ENCODE results near the gene RHO.

Gene RHO

GRCh38 chr3:129526121-129526900 lies 2.1 kb upstream of the RHO start:
- ChIA-PET POLR2A (interaction anchor here (0.8 to 1.5 kb wide), 2 partner anchors 9 to 15 kb away, joined by 3 read pairs; no protein-coding TSS in a partner anchor), CTCF (no interaction called here)
- DNase-seq (ENCODE audit: extremely low spot score) = no peak
- TF ChIP-seq PKNOX1 (IDR thresholded peaks at IDR 0.05) (no peak), SUZ12 (IDR thresholded peaks at IDR 0.05) (no peak), FOXA1 (IDR thresholded peaks at IDR 0.05) (no peak), HDGF (IDR thresholded peaks at IDR 0.05; ENCODE audit: borderline replicate concordance) (no peak), ARNT (IDR thresholded peaks at IDR 0.05) (no peak), FOXK2 (IDR thresholded peaks at IDR 0.05) (no peak), NFRKB (IDR thresholded peaks at IDR 0.05) (no peak)

GRCh38 chr3:129527262-129527661 lies 1.2 kb upstream of the RHO start:
- DNase-seq (ENCODE audit: extremely low spot score) = no peak
- ChIA-PET POLR2A (interaction anchor here (0.8 kb wide), 1 partner anchor 16 kb away, joined by 3 read pairs; no protein-coding TSS in a partner anchor), CTCF (no interaction called here)
- TF ChIP-seq FOXM1 (IDR thresholded peaks at IDR 0.05; ENCODE audit: borderline replicate concordance) = no peak

GRCh38 chr3:129529436-129530210 lies 1.2 kb downstream of the RHO start:
- DNase-seq (ENCODE audit: extremely low spot score) = no peak
- ChIA-PET POLR2A (interaction anchor here (1.6 kb wide), 1 partner anchor 9 kb away, joined by 4 read pairs; no protein-coding TSS in a partner anchor), CTCF (no interaction called here)
- no peak for TF ChIP-seq CTBP1 (IDR thresholded peaks at IDR 0.05; ENCODE audit: borderline replicate concordance)
- TF ChIP-seq ELF4 (IDR thresholded peaks at IDR 0.05) = no peak
- no peak for TF ChIP-seq HDGF (IDR thresholded peaks at IDR 0.05; ENCODE audit: borderline replicate concordance)
- no peak for TF ChIP-seq ARNT (IDR thresholded peaks at IDR 0.05)
- no peak for TF ChIP-seq NFRKB (IDR thresholded peaks at IDR 0.05)
- no peak for TF ChIP-seq ZNF384 (IDR thresholded peaks at IDR 0.05)
- no peak for TF ChIP-seq FOXA1 (IDR thresholded peaks at IDR 0.05)
- no peak for TF ChIP-seq BHLHE40 (IDR thresholded peaks at IDR 0.05; ENCODE audit: borderline replicate concordance)
- no peak for TF ChIP-seq SUZ12 (IDR thresholded peaks at IDR 0.05)
- TF ChIP-seq TARDBP (IDR thresholded peaks at IDR 0.05) = no peak
- TF ChIP-seq FOXK2 (IDR thresholded peaks at IDR 0.05) = no peak
- no peak for TF ChIP-seq PKNOX1 (IDR thresholded peaks at IDR 0.05)
- TF ChIP-seq L3MBTL2 (conservative IDR thresholded peaks at IDR 0.05) = no peak
- TF ChIP-seq LEF1 (IDR thresholded peaks at IDR 0.05; ENCODE audit: borderline replicate concordance) = no peak
- no peak for TF ChIP-seq SP1 (IDR thresholded peaks at IDR 0.05)
- no peak for TF ChIP-seq FOXM1 (IDR thresholded peaks at IDR 0.05; ENCODE audit: borderline replicate concordance)

- CTCF ChIA-PET = no interaction called here
- no peak for DNase-seq (ENCODE audit: extremely low spot score)
- POLR2A ChIA-PET = interaction anchor here (1.6 kb wide), 1 partner anchor 9 kb away, joined by 4 read pairs; no protein-coding TSS in a partner anchor
- no peak for TF ChIP-seq ZNF384 (IDR thresholded peaks at IDR 0.05)
- no peak for TF ChIP-seq SP1 (IDR thresholded peaks at IDR 0.05)
- TF ChIP-seq FOXM1 (IDR thresholded peaks at IDR 0.05; ENCODE audit: borderline replicate concordance) = no peak
- TF ChIP-seq PKNOX1 (IDR thresholded peaks at IDR 0.05) = no peak
- TF ChIP-seq BHLHE40 (IDR thresholded peaks at IDR 0.05; ENCODE audit: borderline replicate concordance) = no peak
- no peak for TF ChIP-seq TARDBP (IDR thresholded peaks at IDR 0.05)
- TF ChIP-seq ELF4 (IDR thresholded peaks at IDR 0.05) = no peak
- TF ChIP-seq NFRKB (IDR thresholded peaks at IDR 0.05) = no peak
These were observed 1.9 kb downstream of the RHO start for GRCh38 chr3:129530251-129530791.

- ChIA-PET POLR2A (no interaction called here), CTCF (no interaction called here)
- DNase-seq (ENCODE audit: extremely low spot score) = no peak
- TF ChIP-seq FOXK2 (IDR thresholded peaks at IDR 0.05) (no peak), SUZ12 (IDR thresholded peaks at IDR 0.05) (no peak), FOXM1 (IDR thresholded peaks at IDR 0.05; ENCODE audit: borderline replicate concordance) (no peak), CTBP1 (IDR thresholded peaks at IDR 0.05; ENCODE audit: borderline replicate concordance) (no peak)
These were observed 2.4 kb downstream of the RHO start for GRCh38 chr3:129530821-129531220.

- CTCF ChIA-PET = no interaction called here
- no peak for DNase-seq (ENCODE audit: extremely low spot score)
- TF ChIP-seq ARNT (IDR thresholded peaks at IDR 0.05) = no peak
- TF ChIP-seq ZNF384 (IDR thresholded peaks at IDR 0.05) = no peak
- TF ChIP-seq PKNOX1 (IDR thresholded peaks at IDR 0.05) = no peak
- no peak for TF ChIP-seq FOXA1 (IDR thresholded peaks at IDR 0.05)
- TF ChIP-seq FOXK2 (IDR thresholded peaks at IDR 0.05) = no peak
- no peak for TF ChIP-seq L3MBTL2 (conservative IDR thresholded peaks at IDR 0.05)
- TF ChIP-seq NFRKB (IDR thresholded peaks at IDR 0.05) = no peak
- POLR2A ChIA-PET = no interaction called here
These were observed 3.3 kb downstream of the RHO start for GRCh38 chr3:129531699-129532098.
